ENCODE measurements around the gene SNCG. TPM values are rescaled to one million over a fixed set of nuclear protein-coding genes. Genes with fewer than 3 reads are reported as not detected.

Gene SNCG
- total RNA-seq, 1 experiment from 2014 or later: 5.5 TPM

- no peak overlapping the region for H2BK120ac ChIP-seq (ENCODE audit: low read depth, low read length, poor library complexity, severe bottlenecking)
- no peak overlapping the region for H4K91ac ChIP-seq (ENCODE audit: insufficient read length, low read depth, low read length)
- H3K9me3 ChIP-seq (ENCODE audit: control insufficient read depth, low read depth, low read length): no peaks in the 10 kb centered on the region
- no peak for DNase-seq
- H3K27me3 Mint-ChIP-seq (ENCODE audit: low read depth): peaks cover 1% of the 10 kb centered on the region
- H2BK15ac ChIP-seq (ENCODE audit: low read depth, low read length): no peak overlapping the region
- H3K27ac ChIP-seq (ENCODE audit: insufficient read length, low read depth, low read length): no peak overlapping the region
- H3K4me3 Mint-ChIP-seq: no peak overlapping the region
- no peak overlapping the region for H3K4me2 ChIP-seq (ENCODE audit: insufficient read depth, insufficient read length, low read length)
- H3K79me2 ChIP-seq (ENCODE audit: insufficient read depth, low read length): no peaks in the 10 kb centered on the region
- H3K23me2 ChIP-seq (ENCODE audit: insufficient read length, low read depth, low read length, poor library complexity, severe bottlenecking): no peaks in the 10 kb centered on the region
- H3K9me3 Mint-ChIP-seq: no peaks in the 10 kb centered on the region
- H3K23ac ChIP-seq (ENCODE audit: insufficient read length, low read depth, low read length): no peak overlapping the region
- H3K79me1 ChIP-seq (ENCODE audit: insufficient read depth, low read depth, low read length, poor library complexity, severe bottlenecking): no peaks in the 10 kb centered on the region
- no CpG with 5 or more reads among the region's 4 CpGs for WGBS (ENCODE audit: extremely low coverage, insufficient read length, low lambda C conversion rate)
- no peak overlapping the region for H3K18ac ChIP-seq (ENCODE audit: insufficient read length, low read depth, low read length)
- peaks cover 13 to 15% of the 10 kb centered on the region in 2 experiments for H3K4me1 Mint-ChIP-seq
- H3K4ac ChIP-seq (ENCODE audit: low read depth, low read length): no peak overlapping the region
- H2AK5ac ChIP-seq (ENCODE audit: insufficient read length, low read length): no peak overlapping the region
- H4K8ac ChIP-seq (replicated peaks; ENCODE audit: insufficient read length, low read depth, low read length): no peak overlapping the region
- H3K9ac ChIP-seq (ENCODE audit: extremely low read depth, insufficient read length, low read length): no peak overlapping the region
- no peak overlapping the region for H3K27ac Mint-ChIP-seq
- TF ChIP-seq CTCF (conservative IDR thresholded peaks at IDR 0.05): no peak
- H3K36me3 Mint-ChIP-seq (ENCODE audit: insufficient read depth in 1 of 3, low read depth in 3 of 3): no peaks in the 10 kb centered on the region
- H2BK5ac ChIP-seq (ENCODE audit: insufficient read length, low read length): no peak overlapping the region
- H3T11ph ChIP-seq (ENCODE audit: low read length): no peak overlapping the region
- 0 out of 2 replicates have a peak, but pooled peaks cover 2% of the 10 kb centered on the region for H3K27me3 ChIP-seq (ENCODE audit: insufficient read depth, low read length)
- no peak overlapping the region for H3K56ac ChIP-seq (ENCODE audit: insufficient read length, low read depth, low read length)
- no peak overlapping the region for H2BK12ac ChIP-seq (ENCODE audit: insufficient read length, low read depth, low read length)
- H4K5ac ChIP-seq (ENCODE audit: insufficient read length, low read depth, low read length): no peak overlapping the region
- H3K4me1 ChIP-seq (ENCODE audit: insufficient read depth, low read length): no peaks in the 10 kb centered on the region
- no peak overlapping the region for H2BK20ac ChIP-seq (ENCODE audit: low read depth, low read length, poor library complexity, severe bottlenecking)
- no peak overlapping the region for H3K14ac ChIP-seq (ENCODE audit: insufficient read depth, low read length)
- H2AFZ ChIP-seq (ENCODE audit: low read length): no peak overlapping the region
- no peaks in the 10 kb centered on the region for H4K20me1 ChIP-seq (ENCODE audit: control insufficient read depth, insufficient read depth, insufficient read length)
These were observed 21.0 kb downstream of the SNCG start for GRCh38 chr10:86979296-86979818.
